SK-N-SH treated with all-trans-retinoic acid at 6 μM for 48 hours (cell line): ENCODE measurements around the gene TEX54.

Experiments
- CREB5 ChIP-seq: fragments of 250-450 bp; sonication (Bioruptor Pico); IDR thresholded peaks from 2 replicates; pipeline ENCODE4 v1.5.1; 2020; ENCODE audit warnings: low read depth, mild to moderate bottlenecking, moderate library complexity
- GLIS3 ChIP-seq: fragments of 250-450 bp; sonication (Bioruptor Pico); IDR thresholded peaks from 2 replicates; pipeline ENCODE4 v1.5.0; 2020; ENCODE audit warnings: mild to moderate bottlenecking, moderate library complexity
- ISL1 ChIP-seq: fragments of 250-450 bp; sonication (Bioruptor Pico); IDR thresholded peaks from 2 replicates; pipeline ENCODE4 v2.1.2; 2022; ENCODE audit warnings: mild to moderate bottlenecking, moderate library complexity
- OSR1 ChIP-seq: fragments of 250-450 bp; sonication (Bioruptor Pico); IDR thresholded peaks from 2 replicates; pipeline ENCODE4 v1.8.0; 2022; ENCODE audit warnings: moderate library complexity, mild to moderate bottlenecking, inconsistent platforms
- PATZ1 ChIP-seq: fragments of 250-450 bp; sonication (Bioruptor Pico); IDR thresholded peaks from 2 replicates; pipeline ENCODE4 v1.8.0; 2020; ENCODE audit warnings: mild to moderate bottlenecking, moderate library complexity, borderline replicate concordance
- POU6F1 ChIP-seq: fragments of 250-450 bp; sonication (Bioruptor Pico); IDR thresholded peaks from 2 replicates; pipeline ENCODE4 v1.8.0; 2021; ENCODE audit warnings: low read depth, mild to moderate bottlenecking, moderate library complexity, borderline replicate concordance
- RARB ChIP-seq: fragments of 250-450 bp; sonication (Bioruptor Pico); IDR thresholded peaks from 2 replicates; pipeline ENCODE4 v1.8.0; 2021; ENCODE audit warnings: mild to moderate bottlenecking, moderate library complexity
- SNAI2 ChIP-seq: fragments of 250-450 bp; sonication (Bioruptor Pico); IDR thresholded peaks from 2 replicates; pipeline ENCODE4 v1.5.0; 2020; ENCODE audit warnings: mild to moderate bottlenecking, moderate library complexity
- ZFP30 ChIP-seq: fragments of 450-650 bp; formaldehyde crosslinking; IDR thresholded peaks from 2 replicates; pipeline ENCODE4 v1.5.0; 2022; ENCODE audit warnings: mild to moderate bottlenecking, moderate library complexity
- ZNF565 ChIP-seq: fragments of 450-650 bp; formaldehyde crosslinking; conservative IDR thresholded peaks from 2 replicates; pipeline ENCODE4 v1.5.0; 2020; ENCODE audit warnings: low read depth, mild to moderate bottlenecking, moderate library complexity

GRCh38 chr11:62810748-62811147 is 21.9 kb downstream of the TEX54 start:
- TF ChIP-seq ZNF565 (CRISPR knock-in tag) = no peak
- TF ChIP-seq CREB5 (CRISPR knock-in tag) = no peak
- TF ChIP-seq ZFP30 (CRISPR knock-in tag) = no peak
- TF ChIP-seq GLIS3 (CRISPR knock-in tag) = no peak
- no peak for TF ChIP-seq SNAI2 (CRISPR knock-in tag)
- no peak for TF ChIP-seq POU6F1 (CRISPR knock-in tag)
- TF ChIP-seq PATZ1 (CRISPR knock-in tag) = no peak
- no peak for TF ChIP-seq ISL1 (CRISPR knock-in tag)
- no peak for TF ChIP-seq RARB (CRISPR knock-in tag)
- no peak for TF ChIP-seq OSR1 (CRISPR knock-in tag)
